Trophoblast cell (in vitro differentiated cells and primary cell): Measurements from ENCODE around the gene LRRC46.

Experiments
- DNase-seq, 2 donors: peaks; one replicate each; pipeline ENCODE4 v3.0.0-alpha.2; 2016
- H2AFZ ChIP-seq: 2 replicates; pipeline ENCODE4 v1.6.1; 2013; ENCODE audit warnings: low read length, moderate library complexity, mild to moderate bottlenecking; ENCODE audit not compliant: insufficient read depth, poor library complexity
- H2AK5ac ChIP-seq: 2 replicates; pipeline ENCODE4 v1.6.1; 2013; ENCODE audit warnings: mild to moderate bottlenecking, low read length
- H2BK120ac ChIP-seq: 2 replicates; pipeline ENCODE4 v1.6.1; 2013; ENCODE audit warnings: low read length, mild to moderate bottlenecking, moderate library complexity; ENCODE audit not compliant: insufficient read depth, poor library complexity
- H2BK12ac ChIP-seq: 2 replicates; pipeline ENCODE4 v1.6.1; 2013; ENCODE audit warnings: mild to moderate bottlenecking, low read length, moderate library complexity
- H2BK5ac ChIP-seq: 2 replicates; pipeline ENCODE4 v1.6.1; 2013; ENCODE audit warnings: low read length, low read depth, moderate library complexity, mild to moderate bottlenecking; ENCODE audit not compliant: poor library complexity
- H3K14ac ChIP-seq: 2 replicates; pipeline ENCODE4 v1.6.1; 2013; ENCODE audit warnings: mild to moderate bottlenecking, low read length
- H3K18ac ChIP-seq: 2 replicates; pipeline ENCODE4 v1.6.1; 2013; ENCODE audit warnings: mild to moderate bottlenecking, low read length
- H3K23ac ChIP-seq: 2 replicates; pipeline ENCODE4 v1.6.1; 2013; ENCODE audit warnings: low read length
- H3K27ac ChIP-seq: 2 replicates; pipeline ENCODE4 v1.5.1; 2013; ENCODE audit warnings: low read depth, mild to moderate bottlenecking, inconsistent platforms, low read length, moderate library complexity
- H3K27me3 ChIP-seq: 2 replicates; pipeline ENCODE4 v1.6.1; 2013; ENCODE audit warnings: inconsistent platforms, mild to moderate bottlenecking, low read length, moderate library complexity; ENCODE audit not compliant: insufficient read depth
- H3K36me3 ChIP-seq, 2 experiments: 1 replicate in 1 of 2; 2 replicates in 1 of 2; pipeline ENCODE4 v1.6.1; 2013; ENCODE audit warnings: low read length in 2 of 2, mild to moderate bottlenecking in 2 of 2, moderate library complexity in 1 of 2; ENCODE audit not compliant: insufficient read depth in 2 of 2, control insufficient read depth in 1 of 2
- H3K4ac ChIP-seq: 2 replicates; pipeline ENCODE4 v1.6.1; 2013; ENCODE audit warnings: low read depth, mild to moderate bottlenecking, low read length, moderate library complexity
- H3K4me1 ChIP-seq, 2 experiments: 1 replicate in 1 of 2; 2 replicates in 1 of 2; pipeline ENCODE4 v1.6.1; 2013; ENCODE audit warnings: low read length in 2 of 2, mild to moderate bottlenecking in 2 of 2, moderate library complexity in 1 of 2; ENCODE audit not compliant: insufficient read depth in 2 of 2, control insufficient read depth in 1 of 2
- H3K4me2 ChIP-seq: 2 replicates; pipeline ENCODE4 v1.6.1; 2013; ENCODE audit warnings: inconsistent platforms, mild to moderate bottlenecking, low read length, moderate library complexity
- H3K4me3 ChIP-seq: 2 replicates; pipeline ENCODE4 v1.5.1; 2013; ENCODE audit warnings: mild to moderate bottlenecking, low read depth, low read length, inconsistent platforms
- H3K79me1 ChIP-seq: one replicate; pipeline ENCODE4 v1.6.1; 2013; ENCODE audit warnings: low read length
- H3K79me2 ChIP-seq: 2 replicates; pipeline ENCODE4 v1.6.1; 2013; ENCODE audit warnings: low read length, mild to moderate bottlenecking; ENCODE audit not compliant: control insufficient read depth, insufficient read depth, poor library complexity
- H3K9ac ChIP-seq: 2 replicates; pipeline ENCODE4 v1.6.1; 2013; ENCODE audit warnings: mild to moderate bottlenecking, low read length
- H3K9me3 ChIP-seq: 2 replicates; pipeline ENCODE4 v1.6.1; 2013; ENCODE audit warnings: low read depth, mild to moderate bottlenecking, control low read depth, inconsistent platforms, low read length; ENCODE audit not compliant: insufficient read depth
- H4K12ac ChIP-seq: 2 replicates; pipeline ENCODE4 v1.6.1; 2013; ENCODE audit warnings: low read depth, mild to moderate bottlenecking, low read length, moderate library complexity
- H4K8ac ChIP-seq: 2 replicates; pipeline ENCODE4 v1.6.1; 2013; ENCODE audit warnings: low read depth, mild to moderate bottlenecking, low read length, moderate library complexity
- H4K91ac ChIP-seq: one replicate; pipeline ENCODE4 v1.6.1; 2013; ENCODE audit warnings: low read depth, mild to moderate bottlenecking, low read length, moderate library complexity
- WGBS: extraction: QIAGEN DNeasy Blood & Tissue Kit; methylation state at CpG from one replicate; pipeline ENCODE4 v1.1.7; 2013; ENCODE audit warnings: missing lambda C conversion rate; ENCODE audit not compliant: insufficient read length, insufficient coverage; ENCODE audit errors: extremely low coverage; 5-methylcytosine and 5-hydroxymethylcytosine counted together

LRRC46 gene

GRCh38 chr17:47830396-47831002 is 971 bp upstream of the LRRC46 start:
- Histone ChIP-seq H3K14ac (no peak overlapping the region), H2AK5ac (no peak overlapping the region), H3K4me3 (no peak overlapping the region), H4K12ac (no peak overlapping the region), H3K79me2 (no peaks in the 10 kb centered on the region), H3K23ac (no peak overlapping the region), H2AFZ (no peak overlapping the region), H3K4ac (no peak overlapping the region), H4K8ac (no peak overlapping the region), H3K18ac (no peak overlapping the region), H3K27ac (no peak overlapping the region), H2BK12ac (no peak overlapping the region), H4K91ac (no peak overlapping the region), H3K9ac (no peak overlapping the region), H2BK5ac (no peak overlapping the region), H3K36me3 (peaks cover 19 to 22% of the 10 kb centered on the region in 2 experiments), H3K9me3 (no peaks in the 10 kb centered on the region), H3K4me1 (peaks cover 8% of the 10 kb centered on the region in 2 experiments), H2BK120ac (no peak overlapping the region), H3K4me2 (peak overlapping the region; percentile 59), H3K27me3 (no peaks in the 10 kb centered on the region), H3K79me1 (peaks cover 3% of the 10 kb centered on the region)
- no CpG with 5 or more reads among the region's 18 CpGs for WGBS
- no peak for DNase-seq

GRCh38 chr17:47831934-47832327 is 461 bp downstream of the LRRC46 start:
- no peak for DNase-seq
- Histone ChIP-seq H3K9me3 (no peaks in the 10 kb centered on the region), H3K27ac (no peak overlapping the region), H2BK12ac (no peak overlapping the region), H3K4ac (no peak overlapping the region), H3K9ac (no peak overlapping the region), H3K18ac (no peak overlapping the region), H2BK5ac (no peak overlapping the region), H3K14ac (no peak overlapping the region), H3K79me1 (peaks cover 3% of the 10 kb centered on the region), H3K4me2 (peak overlapping the region; percentile 69), H3K36me3 (peaks cover 23 to 27% of the 10 kb centered on the region in 2 experiments), H3K27me3 (no peaks in the 10 kb centered on the region), H3K4me1 (peaks cover 8% of the 10 kb centered on the region in 2 experiments), H4K8ac (no peak overlapping the region), H4K12ac (no peak overlapping the region), H3K23ac (no peak overlapping the region), H2AK5ac (no peak overlapping the region), H2BK120ac (no peak overlapping the region), H3K79me2 (no peaks in the 10 kb centered on the region), H3K4me3 (no peak overlapping the region), H2AFZ (no peak overlapping the region), H4K91ac (no peak overlapping the region)
- no CpG with 5 or more reads among the region's 7 CpGs for WGBS

GRCh38 chr17:47834756-47835155 is 3.3 kb downstream of the LRRC46 start:
- DNase-seq, result no peak
- WGBS, result no CpG with 5 or more reads among the region's 5 CpGs

GRCh38 chr17:47836601-47837000 is 5.1 kb downstream of the LRRC46 start:
- Histone ChIP-seq H3K79me2 (peaks cover 7% of the 10 kb centered on the region), H3K4me3 (no peak overlapping the region), H3K27me3 (no peaks in the 10 kb centered on the region), H4K12ac (no peak overlapping the region), H3K27ac (no peak overlapping the region), H3K36me3 (peaks cover 31 to 35% of the 10 kb centered on the region in 2 experiments), H2AFZ (no peak overlapping the region), H4K8ac (no peak overlapping the region), H3K9me3 (no peaks in the 10 kb centered on the region), H2AK5ac (no peak overlapping the region), H3K4me2 (no peak overlapping the region), H4K91ac (no peak overlapping the region), H3K14ac (no peak overlapping the region), H3K9ac (no peak overlapping the region), H2BK5ac (no peak overlapping the region), H2BK12ac (no peak overlapping the region), H3K18ac (no peak overlapping the region), H3K4ac (no peak overlapping the region), H3K79me1 (peaks cover 6% of the 10 kb centered on the region), H3K4me1 (peaks cover 10 to 12% of the 10 kb centered on the region in 2 experiments), H2BK120ac (no peak overlapping the region), H3K23ac (no peak overlapping the region)
- WGBS, result no CpG with 5 or more reads among the region's 6 CpGs
- DNase-seq, result no peak

More at GRCh38 chr17:47834756-47835155, 3.3 kb downstream of the LRRC46 start:
- no peak overlapping the region for H3K27ac ChIP-seq
- no peak overlapping the region for H3K14ac ChIP-seq
- H3K79me2 ChIP-seq, result no peaks in the 10 kb centered on the region
- H3K18ac ChIP-seq, result no peak overlapping the region
- no peak overlapping the region for H4K8ac ChIP-seq
- no peak overlapping the region for H2BK5ac ChIP-seq
- no peak overlapping the region for H2BK12ac ChIP-seq
- peaks cover 31 to 35% of the 10 kb centered on the region in 2 experiments for H3K36me3 ChIP-seq
- H3K4me3 ChIP-seq, result no peak overlapping the region
- H3K9me3 ChIP-seq, result no peaks in the 10 kb centered on the region
- H3K79me1 ChIP-seq, result peaks cover 3% of the 10 kb centered on the region
- no peak overlapping the region for H3K4me2 ChIP-seq
- no peak overlapping the region for H3K9ac ChIP-seq
- H3K4me1 ChIP-seq, result peaks cover 8% of the 10 kb centered on the region in 2 experiments
- H4K91ac ChIP-seq, result no peak overlapping the region
- H3K27me3 ChIP-seq, result no peaks in the 10 kb centered on the region
- no peak overlapping the region for H2AK5ac ChIP-seq
- no peak overlapping the region for H2BK120ac ChIP-seq
- H3K4ac ChIP-seq, result no peak overlapping the region
- H3K23ac ChIP-seq, result no peak overlapping the region
- no peak overlapping the region for H4K12ac ChIP-seq
- H2AFZ ChIP-seq, result no peak overlapping the region
